HG03175 (cell line): ENCODE results near the gene GNPTAB.

Experiments used
- ATAC-seq: cut with Tn5 transposase; IDR thresholded peaks from one replicate; pipeline ENCODE4 v1.9.1; 2021; ENCODE audit warnings: mild to moderate bottlenecking, moderate library complexity; ENCODE audit not compliant: unreplicated experiment

Gene GNPTAB

GRCh38 chr12:101775816-101776215 lies 54.9 kb downstream of the GNPTAB start:
- no peak for ATAC-seq

- ATAC-seq = peak; percentile 80
Measured at GRCh38 chr12:101773650-101774162, 57.1 kb downstream of the GNPTAB start.

- no peak for ATAC-seq
Measured at GRCh38 chr12:101772012-101772775, 58.6 kb downstream of the GNPTAB start.

GRCh38 chr12:101769865-101770264 lies 60.9 kb downstream of the GNPTAB start:
- ATAC-seq = no peak

GRCh38 chr12:101768781-101769180 lies 62.0 kb downstream of the GNPTAB start:
- no peak for ATAC-seq

GRCh38 chr12:101767537-101767936 lies 63.2 kb downstream of the GNPTAB start:
- no peak for ATAC-seq

GRCh38 chr12:101764051-101764792 lies 66.5 kb downstream of the GNPTAB start:
- ATAC-seq = no peak

- ATAC-seq = no peak
Measured at GRCh38 chr12:101763246-101763931, 67.4 kb downstream of the GNPTAB start.

- ATAC-seq = no peak
Measured at GRCh38 chr12:101761781-101762180, 69.0 kb downstream of the GNPTAB start.

GRCh38 chr12:101761350-101761749 lies 69.4 kb downstream of the GNPTAB start:
- ATAC-seq = no peak

GRCh38 chr12:101759396-101760047 lies 71.2 kb downstream of the GNPTAB start:
- peak; percentile 71 for ATAC-seq

- no peak for ATAC-seq
Measured at GRCh38 chr12:101750152-101750551, 80.6 kb downstream of the GNPTAB start.

- no peak for ATAC-seq
Measured at GRCh38 chr12:101749657-101750056, 81.1 kb downstream of the GNPTAB start.

- ATAC-seq = no peak
Measured at GRCh38 chr12:101748907-101749306, 81.9 kb downstream of the GNPTAB start.

- ATAC-seq = no peak
Measured at GRCh38 chr12:101747697-101748096, 83.1 kb downstream of the GNPTAB start.

GRCh38 chr12:101746661-101747060 lies 84.1 kb downstream of the GNPTAB start:
- ATAC-seq = no peak

GRCh38 chr12:101746196-101746595 lies 84.6 kb downstream of the GNPTAB start:
- no peak for ATAC-seq

- ATAC-seq = no peak
Measured at GRCh38 chr12:101745481-101745880, 85.3 kb downstream of the GNPTAB start.

GRCh38 chr12:101743724-101744472 lies 86.9 kb downstream of the GNPTAB start:
- ATAC-seq = peak; percentile 97

GRCh38 chr12:101743242-101743641 lies 87.5 kb downstream of the GNPTAB start:
- ATAC-seq = peak; percentile 1
